ENCODE results near the gene IGFBP1. TPM values are rescaled to one million over a fixed set of nuclear protein-coding genes. Genes with fewer than 3 reads are reported as not detected.
A peak's percentile ranks its signal among the peaks of the same experiment; 100 is the strongest.

The IGFBP1 gene
- total and polyA plus RNA-seq, 2 of the 13 experiments (the other 11 are each of a cell fraction or from before 2014, with no cell fraction given): 5.4 to 885 TPM

- TF ChIP-seq BRF2 (CRISPR knock-in tag; IDR thresholded peaks at IDR 0.05): 0 out of 2 replicates have a peak, but pooled peaks have one; percentile 56
- TF ChIP-seq NFATC3 (CRISPR knock-in tag; IDR thresholded peaks at IDR 0.05): 0 out of 2 replicates have a peak, but pooled peaks have one; percentile 68
- no peak for TF ChIP-seq MLLT10 (CRISPR knock-in tag; IDR thresholded peaks at IDR 0.05)
- no peak; the same call in 1 of the 2 replicates for TF ChIP-seq ZNF558 (CRISPR knock-in tag; IDR thresholded peaks at IDR 0.05; ENCODE audit: borderline replicate concordance)
- TF ChIP-seq SP1 (IDR thresholded peaks at IDR 0.05): no peak
- 0 out of 2 replicates have a peak, but pooled peaks have one; percentile 31 for TF ChIP-seq SP1 (CRISPR knock-in tag; IDR thresholded peaks at IDR 0.05)
- peak; percentile 72 for TF ChIP-seq ZNF430 (CRISPR knock-in tag; IDR thresholded peaks at IDR 0.05)
- TF ChIP-seq SNAPC5 (CRISPR knock-in tag; IDR thresholded peaks at IDR 0.05; ENCODE audit: borderline replicate concordance): peak; percentile 72; the same call in 1 of the 2 replicates
- TF ChIP-seq E2F2 (CRISPR knock-in tag; IDR thresholded peaks at IDR 0.05; ENCODE audit: borderline replicate concordance): no peak
- no peak for TF ChIP-seq ARNT (IDR thresholded peaks at IDR 0.05)
- no peak; the same call in 1 of the 2 replicates for TF ChIP-seq MXD1 (CRISPR knock-in tag; IDR thresholded peaks at IDR 0.05)
- peak; percentile 98 for TF ChIP-seq TCF7 (IDR thresholded peaks at IDR 0.05; ENCODE audit: low read depth)
- peak; percentile 95 for TF ChIP-seq NR2F6 (IDR thresholded peaks at IDR 0.05)
- TF ChIP-seq NR2F6 (CRISPR knock-in tag; IDR thresholded peaks at IDR 0.05): peak; percentile 93
- peak; percentile 78; the same call in 1 of the 2 replicates for TF ChIP-seq ZNF670 (CRISPR knock-in tag; IDR thresholded peaks at IDR 0.05; ENCODE audit: borderline replicate concordance)
- peak; percentile 93; the same call in 1 of the 2 replicates for TF ChIP-seq ZNF749 (CRISPR knock-in tag; IDR thresholded peaks at IDR 0.05; ENCODE audit: borderline replicate concordance)
- peak; percentile 96 for TF ChIP-seq ZNF317 (CRISPR knock-in tag; IDR thresholded peaks at IDR 0.05)
- TF ChIP-seq ZNF136 (CRISPR knock-in tag; IDR thresholded peaks at IDR 0.05; ENCODE audit: low read depth): peak; percentile 92
- peak; percentile 67; the same call in 1 of the 2 replicates for TF ChIP-seq TCF7L2 (IDR thresholded peaks at IDR 0.05; ENCODE audit: low read depth, low read length)
- no peak for TF ChIP-seq ZNF83 (CRISPR knock-in tag; IDR thresholded peaks at IDR 0.05; ENCODE audit: borderline replicate concordance)
- peak; percentile 99 for TF ChIP-seq ZNF362 (CRISPR knock-in tag; IDR thresholded peaks at IDR 0.05; ENCODE audit: borderline replicate concordance)
- no peak for TF ChIP-seq ZNF33B (CRISPR knock-in tag; IDR thresholded peaks at IDR 0.05)
- TF ChIP-seq ZNF232 (CRISPR knock-in tag; IDR thresholded peaks at IDR 0.05; ENCODE audit: borderline replicate concordance): peak; percentile 82
These were observed 6.4 kb upstream of the IGFBP1 start (continued) for GRCh38 chr7:45881759-45882464.

All from HepG2 (cell line).